ENCODE data around the gene TMEM200C.

- TF ChIP-seq CTCF (IDR thresholded peaks at IDR 0.05; ENCODE audit: poor library complexity) (no peak), EZH2phosphoT487 (IDR thresholded peaks at IDR 0.05; ENCODE audit: low read depth, severe bottlenecking, unreplicated experiment) (no peak)
Measured at GRCh38 chr18:5893956-5894610, 1.2 kb downstream of the TMEM200C start.

Data from hepatocyte (in vitro differentiated cells).